Stimulated activated naive CD8-positive, alpha-beta T cell treated with anti-CD3 and anti-CD28 coated beads, Interleukin-15, amount 100 ng/mL, for 72 hours (primary cell): ENCODE results near the gene EFL1.
"Not testable (repeated sequence)": the region's sequence is repeated elsewhere in the genome, so short reads cannot be mapped to it uniquely, and the experiment has no call there.

Source experiments
- ATAC-seq: fragments of 150-1000 bp; cut with Tn5 transposase; 2 replicates; pipeline ENCODE4 v1.10.0; 2021; ENCODE audit warnings: mild to moderate bottlenecking, moderate library complexity
- DNase-seq, 2 donors: peaks; one replicate each; pipeline ENCODE4 v3.0.0; 2021 to 2022
- H3K27ac Mint-ChIP-seq, 2 donors: one replicate each; pipeline ENCODE4 v1.8.0; 2022; ENCODE audit warnings: mild to moderate bottlenecking in 2 of 2, mixed read lengths in 2 of 2, moderate library complexity in 2 of 2
- H3K27me3 Mint-ChIP-seq: one replicate; pipeline ENCODE4 v1.8.0; 2022; ENCODE audit warnings: mixed read lengths
- H3K4me1 Mint-ChIP-seq: one replicate; pipeline ENCODE4 v1.8.0; 2022; ENCODE audit warnings: mild to moderate bottlenecking, mixed read lengths
- H3K4me3 Mint-ChIP-seq, 2 donors: one replicate each; pipeline ENCODE4 v1.8.0; 2022; ENCODE audit warnings: mild to moderate bottlenecking in 2 of 2, mixed read lengths in 2 of 2, moderate library complexity in 1 of 2
- H3K9me3 Mint-ChIP-seq, 2 donors: one replicate each; pipeline ENCODE4 v1.8.0; 2022; ENCODE audit warnings: mixed read lengths in 2 of 2

EFL1 gene

DNA sequence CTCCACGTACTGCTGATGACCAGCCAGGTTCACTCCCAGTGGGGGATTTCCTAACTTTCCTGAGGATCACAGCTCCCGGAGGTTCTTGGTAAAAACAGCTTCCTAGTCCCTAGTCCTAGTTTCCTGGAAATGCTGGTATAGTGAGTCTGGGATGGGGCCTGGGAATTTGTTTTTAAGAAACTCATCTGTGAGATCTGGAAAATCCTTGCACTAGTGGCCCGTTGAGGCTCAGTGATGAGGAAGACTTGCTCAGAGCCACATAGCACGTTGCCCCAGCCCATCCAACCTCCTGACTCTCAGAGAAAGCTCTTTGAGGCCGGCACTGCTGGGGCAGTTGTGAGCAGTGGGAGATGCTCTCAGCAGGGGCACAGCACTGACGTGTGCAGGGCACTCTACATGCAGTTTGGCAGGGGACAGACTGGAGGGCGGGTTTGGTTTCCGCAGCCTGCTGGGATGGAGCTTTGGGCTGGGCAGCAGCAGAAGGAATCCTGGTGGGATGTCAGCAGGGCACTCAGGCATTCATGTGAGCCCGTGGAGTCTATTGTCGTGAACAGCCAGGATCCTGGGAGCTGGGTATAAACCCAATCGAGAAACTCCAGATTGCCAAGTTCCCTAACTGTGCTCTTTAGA, 31.6 kb upstream of the EFL1 start:
- H3K9me3 Mint-ChIP-seq = peaks cover 0 to 9% of the 10 kb centered on the region in 2 donors
- H3K27me3 Mint-ChIP-seq = no peaks in the 10 kb centered on the region
- peaks cover 27% of the 10 kb centered on the region for H3K4me1 Mint-ChIP-seq
- no peak overlapping the region for H3K4me3 Mint-ChIP-seq
- ATAC-seq (no peak), DNase-seq (no peak)
- no peak overlapping the region for H3K27ac Mint-ChIP-seq

DNA sequence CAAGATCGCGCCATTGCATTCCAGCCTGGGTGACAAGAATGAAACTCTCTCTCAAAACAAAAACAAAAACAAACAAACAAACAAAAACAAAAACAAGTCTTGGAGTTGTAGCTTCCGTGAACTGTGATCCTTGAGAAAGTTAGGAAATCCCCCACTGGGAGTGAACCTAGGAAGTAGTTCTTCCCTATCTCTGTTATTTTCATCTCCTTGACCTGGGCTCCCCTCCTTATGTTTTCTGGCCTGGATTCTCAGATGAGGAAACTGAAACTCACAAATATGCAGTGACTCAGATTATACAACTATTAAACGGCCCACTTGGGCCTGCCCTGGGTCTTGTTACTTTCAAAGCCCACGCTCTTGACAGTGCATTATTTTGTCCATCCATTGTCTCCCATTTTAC, 29.7 kb upstream of the EFL1 start:
- no peak overlapping the region for H3K27ac Mint-ChIP-seq
- ATAC-seq (peak; percentile 52), DNase-seq (no peak)
- no peak overlapping the region for H3K4me3 Mint-ChIP-seq
- H3K4me1 Mint-ChIP-seq = peaks cover 14% of the 10 kb centered on the region
- no peaks in the 10 kb centered on the region for H3K27me3 Mint-ChIP-seq
- H3K9me3 Mint-ChIP-seq = peaks cover 0 to 20% of the 10 kb centered on the region in 2 donors

DNA sequence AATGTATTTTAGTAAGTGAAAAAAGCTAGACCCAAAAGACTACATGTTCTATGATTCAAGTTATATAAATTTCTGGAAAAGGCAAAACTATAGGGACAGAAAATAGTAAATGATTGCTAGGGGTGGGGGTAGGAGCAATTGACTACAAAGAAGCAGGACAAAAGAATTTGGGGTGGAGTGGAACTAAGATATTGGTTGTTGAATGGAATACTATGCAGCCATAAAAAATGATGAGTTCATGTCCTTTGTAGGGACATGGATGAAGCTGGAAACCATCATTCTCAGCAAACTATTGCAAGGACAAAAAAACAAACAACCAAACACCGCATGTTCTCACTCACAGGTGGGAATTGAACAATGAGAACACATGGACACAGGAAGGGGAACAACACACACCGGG, 25.7 kb upstream of the EFL1 start:
- ATAC-seq, DNase-seq, H3K4me3 Mint-ChIP-seq, H3K27ac Mint-ChIP-seq, H3K27me3 Mint-ChIP-seq: not testable (repeated sequence)
- peaks cover 0 to 20% of the 10 kb centered on the region in 2 donors for H3K9me3 Mint-ChIP-seq
- H3K4me1 Mint-ChIP-seq = peaks cover 34% of the 10 kb centered on the region

DNA sequence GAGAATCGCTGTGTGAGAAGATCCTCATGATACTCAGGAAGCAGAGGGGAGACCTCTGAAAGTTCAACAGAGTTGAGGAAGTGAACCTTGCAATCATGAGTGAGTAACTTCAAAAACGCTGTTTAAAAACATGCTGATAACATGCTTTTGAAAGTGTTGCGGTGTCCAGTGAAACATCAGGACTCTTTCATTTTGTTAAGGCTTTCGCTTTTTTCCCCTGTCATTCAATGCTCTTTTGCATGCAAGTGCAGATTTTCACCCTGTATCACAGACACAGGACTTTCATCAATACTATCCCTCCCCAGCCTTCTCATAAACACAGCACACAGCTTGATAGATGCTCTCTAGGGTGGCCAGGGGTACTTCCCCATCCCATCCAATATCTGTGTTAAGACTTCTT, 23.9 kb upstream of the EFL1 start:
- Mint-ChIP-seq H3K27ac (peak overlapping the region in 1 of 2 donors; percentile 7), H3K4me1 (peaks cover 26% of the 10 kb centered on the region), H3K4me3 (peak overlapping the region; percentile 43 to 64), H3K9me3 (peaks cover 0 to 20% of the 10 kb centered on the region in 2 donors)
- ATAC-seq = peak; percentile 93
- not testable (repeated sequence) for DNase-seq, H3K27me3 Mint-ChIP-seq

DNA sequence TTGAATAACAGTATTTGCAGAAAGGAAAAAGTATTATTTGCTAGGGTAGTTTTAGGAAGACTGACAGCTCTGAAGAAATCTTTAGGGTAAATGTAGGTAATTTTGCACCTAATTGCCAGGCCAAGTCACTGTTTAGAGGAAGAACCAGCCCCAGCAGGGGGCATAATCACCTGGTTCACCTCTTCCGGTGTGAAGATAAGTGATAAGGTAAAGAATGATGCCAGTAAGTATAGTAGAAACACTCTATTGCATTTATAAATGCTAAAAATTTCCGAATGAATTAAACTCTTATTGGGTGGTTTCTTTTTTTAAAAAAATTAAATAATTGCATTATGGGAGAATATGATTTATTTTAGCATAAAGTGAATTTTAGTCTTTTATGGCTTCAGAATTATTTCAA, 21.8 kb upstream of the EFL1 start:
- H3K4me3 Mint-ChIP-seq, H3K27me3 Mint-ChIP-seq, H3K27ac Mint-ChIP-seq, ATAC-seq, DNase-seq: not testable (repeated sequence)
- Mint-ChIP-seq H3K4me1 (peaks cover 26% of the 10 kb centered on the region), H3K9me3 (peaks cover 0 to 13% of the 10 kb centered on the region in 2 donors)

DNA sequence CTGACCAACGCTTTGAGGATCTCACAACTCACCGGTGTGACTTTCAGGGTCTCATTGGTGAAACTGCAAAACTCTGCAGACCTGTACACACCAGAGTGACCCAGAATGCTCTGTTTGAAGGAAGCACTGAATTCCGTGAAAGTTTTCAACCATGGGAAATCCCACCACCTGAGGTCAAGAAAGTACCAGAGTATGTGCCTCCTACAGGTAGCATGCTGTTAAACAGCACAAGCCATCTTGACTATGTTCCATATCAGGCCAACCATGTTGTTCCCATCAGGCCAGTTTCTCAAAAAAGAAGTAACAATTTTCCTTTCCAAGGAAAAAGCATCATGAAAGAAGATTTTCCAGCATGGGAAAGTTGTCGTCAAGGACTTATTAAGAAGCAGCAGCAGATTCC, 19.9 kb upstream of the EFL1 start:
- not testable (repeated sequence) for H3K9me3 Mint-ChIP-seq, H3K27me3 Mint-ChIP-seq

DNA sequence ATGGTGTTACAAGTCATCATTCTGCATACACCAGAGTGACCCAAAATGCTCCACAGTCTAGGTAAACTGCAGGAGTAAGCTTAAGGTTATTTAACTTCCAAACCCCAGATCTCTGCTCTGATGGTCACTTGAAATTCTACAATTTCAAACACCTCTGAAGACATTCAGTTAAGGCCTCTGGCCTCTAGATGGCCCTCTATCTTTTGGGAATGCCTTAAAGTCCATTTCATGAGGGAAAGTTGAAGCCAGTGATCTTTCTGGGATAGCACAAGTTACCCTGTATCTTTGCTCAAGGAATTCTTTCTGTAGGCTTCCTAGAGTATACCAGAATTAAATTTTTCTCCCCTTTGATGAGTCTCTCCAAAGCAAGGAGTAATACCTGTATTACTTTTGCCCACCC, 18.7 kb upstream of the EFL1 start:
- ATAC-seq, H3K4me3 Mint-ChIP-seq, H3K27me3 Mint-ChIP-seq, H3K27ac Mint-ChIP-seq, DNase-seq, H3K9me3 Mint-ChIP-seq: not testable (repeated sequence)
- peaks cover 11% of the 10 kb centered on the region for H3K4me1 Mint-ChIP-seq

More for the DNA sequence above, 19.9 kb upstream of the EFL1 start:
- peaks cover 22% of the 10 kb centered on the region for H3K4me1 Mint-ChIP-seq
- H3K4me3 Mint-ChIP-seq, ATAC-seq, H3K27ac Mint-ChIP-seq, DNase-seq: not testable (repeated sequence)

DNA sequence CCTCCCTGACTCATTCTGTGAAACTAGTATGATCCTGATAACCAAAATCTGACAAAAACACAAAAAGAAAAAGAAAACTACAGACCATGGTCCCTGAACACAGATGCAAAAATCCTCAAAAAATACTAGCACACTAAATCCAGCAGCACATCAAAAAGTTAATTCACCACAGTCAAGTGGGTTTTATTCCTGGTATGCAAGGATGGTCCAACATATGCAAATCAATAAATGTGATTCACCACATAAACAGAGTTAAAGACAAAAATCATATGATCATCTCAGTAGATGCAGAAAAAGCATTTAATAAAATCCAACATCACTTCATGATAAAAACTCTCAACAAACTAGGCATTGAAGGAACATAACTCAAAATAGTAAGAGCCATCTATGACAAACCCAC, 12.9 kb upstream of the EFL1 start:
- no peaks in the 10 kb centered on the region for H3K4me1 Mint-ChIP-seq
- no peak overlapping the region for H3K27ac Mint-ChIP-seq
- no peak overlapping the region for H3K4me3 Mint-ChIP-seq
- H3K27me3 Mint-ChIP-seq = peaks cover 8% of the 10 kb centered on the region
- peaks cover 0 to 6% of the 10 kb centered on the region in 2 donors for H3K9me3 Mint-ChIP-seq
- no peak for DNase-seq
- no peak for ATAC-seq

DNA sequence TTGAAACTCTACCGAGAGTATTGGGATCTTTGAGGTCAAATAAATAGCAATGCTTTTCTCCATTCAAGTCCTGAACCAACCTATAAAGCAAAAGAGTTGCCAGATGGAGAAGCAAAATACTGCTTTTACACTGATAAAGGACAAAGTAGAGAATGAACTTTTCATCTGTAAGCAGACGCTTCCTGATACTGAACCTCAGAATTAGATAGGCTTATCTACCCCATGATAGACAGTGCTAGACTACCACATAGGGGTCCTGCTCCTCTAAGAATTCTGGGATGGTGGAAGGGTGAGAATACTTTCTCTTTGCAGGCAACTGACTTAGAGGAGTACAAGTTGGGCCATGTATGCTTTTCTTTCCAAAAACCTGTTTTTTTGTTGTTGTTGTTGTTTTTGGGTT, 9.6 kb upstream of the EFL1 start:
- Mint-ChIP-seq H3K4me1 (no peaks in the 10 kb centered on the region), H3K27ac (no peak overlapping the region), H3K27me3 (peaks cover 8% of the 10 kb centered on the region), H3K4me3 (no peak overlapping the region), H3K9me3 (peaks cover 0 to 6% of the 10 kb centered on the region in 2 donors)
- ATAC-seq = no peak
- DNase-seq = no peak

DNA sequence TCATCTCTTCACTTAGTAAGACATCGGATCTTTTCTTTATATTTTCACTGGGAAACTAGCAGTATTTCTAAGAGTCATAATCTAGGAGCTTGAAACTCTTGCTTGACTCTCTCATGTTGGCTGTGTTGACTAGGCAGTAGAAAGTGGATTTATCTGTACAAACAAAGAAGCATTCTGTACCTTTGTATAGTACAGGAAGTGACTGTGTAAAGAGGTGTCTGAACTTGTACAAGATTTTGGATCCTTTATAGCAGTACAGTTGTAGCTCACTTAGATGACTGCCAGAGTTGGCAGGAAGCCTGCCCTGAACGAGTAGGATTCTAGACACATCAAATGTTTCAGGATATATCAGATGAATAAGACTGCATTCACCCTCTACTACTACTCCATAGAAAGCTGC, 5.9 kb upstream of the EFL1 start:
- H3K27ac Mint-ChIP-seq, H3K4me3 Mint-ChIP-seq, ATAC-seq, H3K27me3 Mint-ChIP-seq, H3K4me1 Mint-ChIP-seq, H3K9me3 Mint-ChIP-seq, DNase-seq: not testable (repeated sequence)

DNA sequence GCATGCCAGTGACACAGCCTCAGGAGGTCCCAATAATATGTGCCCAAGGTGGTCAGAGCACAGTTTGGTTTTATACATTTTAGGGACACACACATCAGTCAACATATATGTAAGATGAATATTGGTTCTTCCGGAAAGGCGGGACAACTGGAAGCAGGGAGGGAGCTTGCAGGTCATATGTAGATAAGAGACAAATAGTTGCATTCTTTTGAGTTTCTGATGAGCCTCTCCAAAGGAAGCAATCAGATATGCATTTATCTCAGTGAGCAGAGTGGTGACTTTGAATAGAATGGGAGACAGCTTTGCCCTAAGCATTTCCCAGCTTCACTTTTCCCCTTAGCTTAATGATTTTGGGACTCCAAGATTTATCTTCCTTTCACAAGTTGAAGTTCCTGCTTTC, 4.6 kb upstream of the EFL1 start:
- H3K9me3 Mint-ChIP-seq, H3K27me3 Mint-ChIP-seq, DNase-seq, ATAC-seq, H3K4me3 Mint-ChIP-seq, H3K27ac Mint-ChIP-seq: not testable (repeated sequence)
- H3K4me1 Mint-ChIP-seq = peaks cover 14% of the 10 kb centered on the region

DNA sequence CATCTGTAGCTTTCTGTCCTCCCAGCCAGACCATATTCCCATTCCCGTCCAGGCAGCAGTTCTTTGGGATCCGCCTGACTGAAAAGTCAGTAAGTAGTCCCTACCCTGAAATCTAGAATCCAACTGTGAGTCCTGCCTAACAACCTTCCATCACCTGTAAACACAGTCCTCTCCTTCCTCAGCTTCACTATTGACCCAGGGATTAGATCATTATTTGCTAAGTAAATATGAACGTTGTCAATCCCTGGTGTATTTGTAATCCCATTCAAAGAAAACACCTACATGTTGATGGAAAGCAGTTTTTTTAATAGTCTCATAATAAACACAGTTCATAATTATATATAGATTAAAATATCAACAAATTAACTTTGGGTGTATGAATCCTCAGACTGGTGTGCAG, 816 bp upstream of the EFL1 start:
- H3K27ac Mint-ChIP-seq = peak overlapping the region; percentile 89 to 96
- H3K4me1 Mint-ChIP-seq = peaks cover 29% of the 10 kb centered on the region
- H3K4me3 Mint-ChIP-seq = peak overlapping the region; percentile 98
- no peaks in the 10 kb centered on the region for H3K9me3 Mint-ChIP-seq
- H3K27me3 Mint-ChIP-seq = no peaks in the 10 kb centered on the region
- DNase-seq = no peak
- ATAC-seq = no peak

DNA sequence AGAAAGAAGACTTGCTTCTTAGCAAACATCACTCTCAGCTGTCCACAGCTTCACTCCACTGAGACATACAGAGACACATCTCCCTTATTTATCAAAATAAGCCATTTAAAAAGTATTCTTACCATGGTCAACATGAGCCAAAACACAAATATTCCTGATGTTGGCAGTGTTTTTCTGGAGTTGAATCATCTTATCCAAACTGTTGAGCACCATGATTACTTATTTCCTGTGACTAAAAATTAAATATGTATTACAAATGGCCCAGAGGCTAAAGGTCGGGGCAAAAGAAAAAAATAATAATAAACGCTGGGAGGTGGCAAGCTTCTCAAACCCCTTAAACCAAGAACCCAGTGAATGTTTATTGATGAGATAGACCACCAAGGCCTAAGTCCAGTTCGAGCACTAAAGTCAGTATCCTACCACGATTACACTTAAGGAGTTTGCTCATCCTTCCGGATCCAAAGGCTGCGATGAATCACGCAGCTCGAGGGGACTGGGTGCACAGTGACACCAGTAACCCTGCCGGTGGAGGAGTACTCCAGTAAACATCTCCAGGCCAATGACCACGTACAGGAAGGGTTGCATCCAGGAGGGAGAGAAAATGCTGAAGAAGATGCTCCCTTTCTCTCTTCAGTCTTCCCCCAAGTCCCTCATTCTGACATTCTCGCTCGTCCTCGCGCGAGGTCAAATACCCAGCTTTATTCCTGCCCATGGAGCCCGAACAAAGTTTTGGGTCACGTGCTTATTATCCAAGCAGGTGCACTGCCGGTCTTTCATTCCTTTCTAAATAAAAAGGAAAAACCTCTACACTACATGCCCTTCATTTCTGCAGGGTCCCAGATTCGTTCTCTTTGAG, 740 bp downstream of the EFL1 start:
- H3K27ac Mint-ChIP-seq = peak overlapping the region; percentile 89 to 96
- DNase-seq (peak in 1 of 2 donors; percentile 55), ATAC-seq (peak; percentile 62)
- peak overlapping the region; percentile 98 for H3K4me3 Mint-ChIP-seq
- not testable (repeated sequence) for H3K9me3 Mint-ChIP-seq, H3K27me3 Mint-ChIP-seq
- peaks cover 29% of the 10 kb centered on the region for H3K4me1 Mint-ChIP-seq

DNA sequence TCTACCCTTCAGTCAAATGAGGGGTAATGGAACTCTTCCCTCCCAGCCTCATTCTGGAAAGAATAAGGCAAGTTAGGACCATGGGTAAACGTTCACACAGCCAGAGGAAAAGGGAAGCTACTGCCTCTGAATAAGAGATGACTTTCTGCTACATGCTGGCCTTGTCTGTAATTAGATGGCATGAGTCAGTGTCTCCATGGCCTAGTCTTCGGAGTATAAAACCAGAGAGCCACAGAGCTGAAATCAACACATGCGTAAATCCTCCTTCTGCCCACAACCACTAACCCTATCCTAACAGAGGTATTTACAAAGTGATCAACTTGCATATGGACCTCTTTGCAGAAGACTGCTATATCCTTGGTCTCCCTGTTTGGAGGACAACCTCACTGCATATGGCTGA, 14.3 kb downstream of the EFL1 start:
- H3K27me3 Mint-ChIP-seq, ATAC-seq, H3K4me3 Mint-ChIP-seq, H3K27ac Mint-ChIP-seq, H3K9me3 Mint-ChIP-seq, DNase-seq, H3K4me1 Mint-ChIP-seq: not testable (repeated sequence)

DNA sequence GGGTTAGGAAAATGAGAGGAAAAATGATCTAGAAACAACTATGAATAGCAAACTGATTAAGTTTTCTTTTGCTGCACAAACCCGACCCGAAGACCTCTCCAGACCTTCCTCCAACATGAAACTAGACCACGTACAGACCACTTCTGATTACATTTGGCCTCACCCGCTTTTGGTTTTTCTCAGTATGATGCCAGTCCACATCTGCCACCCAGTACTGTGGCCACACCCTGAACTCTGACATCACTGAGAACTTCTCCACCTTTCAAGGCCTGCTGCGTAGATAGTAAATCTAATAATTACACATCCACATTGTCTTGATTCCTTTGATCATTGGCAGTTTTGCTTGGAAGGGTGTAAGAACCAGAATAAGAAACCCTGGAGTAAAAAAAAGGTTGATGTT, 16.6 kb downstream of the EFL1 start:
- ATAC-seq, DNase-seq, H3K27me3 Mint-ChIP-seq, H3K4me1 Mint-ChIP-seq, H3K9me3 Mint-ChIP-seq, H3K4me3 Mint-ChIP-seq: not testable (repeated sequence)
- peak overlapping the region in 1 of 2 donors; percentile 12 for H3K27ac Mint-ChIP-seq

DNA sequence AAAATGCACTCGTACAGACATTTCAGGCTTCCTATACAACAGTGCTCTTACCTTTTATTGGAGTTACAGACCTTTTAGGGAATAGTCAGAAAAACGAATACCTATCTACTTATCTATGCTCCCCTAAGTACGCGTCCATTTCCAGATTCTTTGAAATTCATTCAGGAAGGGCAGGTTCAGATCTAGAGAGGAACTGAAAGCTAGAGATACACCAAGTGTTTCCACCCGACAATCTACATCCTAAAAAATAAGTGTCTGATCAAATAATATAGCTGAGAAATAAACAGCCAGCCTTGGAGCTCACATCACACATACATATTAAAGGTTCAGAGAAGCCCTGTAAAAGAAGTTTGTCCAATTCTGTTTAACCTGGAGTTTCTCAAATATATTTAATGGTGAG, 18.9 kb downstream of the EFL1 start:
- not testable (repeated sequence) for ATAC-seq, H3K4me1 Mint-ChIP-seq, H3K27ac Mint-ChIP-seq, H3K27me3 Mint-ChIP-seq, H3K4me3 Mint-ChIP-seq, H3K9me3 Mint-ChIP-seq, DNase-seq
